Posterior vena cava (tissue), 2 donors: ENCODE data around the gene CHST2. TPM values are rescaled to one million over a fixed set of nuclear protein-coding genes. Genes with fewer than 3 reads are reported as not detected.

Experiments
- DNase-seq: peaks from one replicate; pipeline ENCODE4 v3.0.0-alpha.2; 2020; ENCODE audit warnings: low spot score
- intact Hi-C, 2 donors: fragments of 100-400 bp; cut with DNase I; formaldehyde crosslinking; loops; one replicate each; pipeline versions ENCODE4 v1.14.1 to v1.14.2; 2022 to 2023
- total RNA-seq, 2 donors: library from RNA; stranded (reverse); fragmentation: NEBNext Ultra II Directional; extraction: Animal tissue kit (Norgen Biotek cat#: 25700); gene quantifications; one replicate each; pipeline ENCODE4 v1.2.1, GENCODE V29; 2021
- donor health status: DM: yes; HTN: yes; CAD: no.
- donor health status: DM: yes; HTN: yes; CAD: no.

The CHST2 gene
- total RNA-seq, 2 donors from 2014 or later: 2.5 to 3.4 TPM

GRCh38 chr3:143092191-143092590 is 27.4 kb upstream of the CHST2 start:
- DNase-seq: no peak
- intact Hi-C loops: no loop called here

- DNase-seq: no peak
- intact Hi-C loops: loop anchor here in 1 of 2 donors (2.0 kb wide), 1 partner anchor 53 kb away; no protein-coding TSS in a partner anchor
These were observed 23.8 kb upstream of the CHST2 start for GRCh38 chr3:143095813-143096212.

- intact Hi-C loops: no loop called here
- no peak for DNase-seq
These were observed 21.4 kb upstream of the CHST2 start for GRCh38 chr3:143098032-143098764.

- intact Hi-C loops: no loop called here
- no peak for DNase-seq
These were observed 20.4 kb upstream of the CHST2 start for GRCh38 chr3:143099210-143099609.

- intact Hi-C loops: no loop called here
- DNase-seq: no peak
These were observed 19.9 kb upstream of the CHST2 start for GRCh38 chr3:143099690-143100089.

GRCh38 chr3:143100451-143100850 is 19.1 kb upstream of the CHST2 start:
- intact Hi-C loops: no loop called here
- DNase-seq: no peak

- no peak for DNase-seq
- intact Hi-C loops: no loop called here
These were observed 17.7 kb upstream of the CHST2 start for GRCh38 chr3:143101792-143102381.

- intact Hi-C loops: no loop called here
- DNase-seq: no peak
These were observed 15.9 kb upstream of the CHST2 start for GRCh38 chr3:143103652-143104051.

GRCh38 chr3:143105170-143105569 is 14.4 kb upstream of the CHST2 start:
- intact Hi-C loops: no loop called here
- DNase-seq: no peak

GRCh38 chr3:143109861-143110260 is 9.7 kb upstream of the CHST2 start:
- intact Hi-C loops: no loop called here
- no peak for DNase-seq

- DNase-seq: no peak
- intact Hi-C loops: no loop called here
These were observed 9.2 kb upstream of the CHST2 start for GRCh38 chr3:143110371-143110770.

- no peak for DNase-seq
- intact Hi-C loops: no loop called here
These were observed 952 bp upstream of the CHST2 start for GRCh38 chr3:143118630-143119008.

- intact Hi-C loops: no loop called here
- DNase-seq: peak; percentile 82
These were observed 574 bp downstream of the CHST2 start for GRCh38 chr3:143119974-143120715.

- no peak for DNase-seq
- intact Hi-C loops: no loop called here
These were observed 1.2 kb downstream of the CHST2 start for GRCh38 chr3:143120716-143121240.

GRCh38 chr3:143121241-143122088 is 1.9 kb downstream of the CHST2 start:
- DNase-seq: peak; percentile 84
- intact Hi-C loops: no loop called here

- intact Hi-C loops: no loop called here
- DNase-seq: no peak
These were observed 2.5 kb downstream of the CHST2 start for GRCh38 chr3:143122089-143122430.

- intact Hi-C loops: no loop called here
- no peak for DNase-seq
These were observed 3.2 kb downstream of the CHST2 start for GRCh38 chr3:143122608-143123352.

GRCh38 chr3:143123353-143123984 is 3.9 kb downstream of the CHST2 start:
- intact Hi-C loops: no loop called here
- DNase-seq: no peak
